SKM-1 (cell line): Measurements from ENCODE around the gene KLHDC2.
"Not testable (repeated sequence)": the region's sequence is repeated elsewhere in the genome, so short reads cannot be mapped to it uniquely, and the experiment has no call there.

Experiments used
- DNase-seq: peaks from one replicate; lab custom pipeline; 2025; ENCODE audit not compliant: unreplicated experiment; lab: John Stamatoyannopoulos, UW

KLHDC2 gene

GRCh38 chr14:49767571-49768300, at the start of gene KLHDC2:
KLHDC2 (plus strand) TSS chr14:49768153; CDS start chr14:49768469, 316 bp downstream.
- DNase-seq: peak; percentile 29

GRCh38 chr14:49720744-49721143, 47.2 kb upstream of the KLHDC2 start:
- no peak for DNase-seq

DNA sequence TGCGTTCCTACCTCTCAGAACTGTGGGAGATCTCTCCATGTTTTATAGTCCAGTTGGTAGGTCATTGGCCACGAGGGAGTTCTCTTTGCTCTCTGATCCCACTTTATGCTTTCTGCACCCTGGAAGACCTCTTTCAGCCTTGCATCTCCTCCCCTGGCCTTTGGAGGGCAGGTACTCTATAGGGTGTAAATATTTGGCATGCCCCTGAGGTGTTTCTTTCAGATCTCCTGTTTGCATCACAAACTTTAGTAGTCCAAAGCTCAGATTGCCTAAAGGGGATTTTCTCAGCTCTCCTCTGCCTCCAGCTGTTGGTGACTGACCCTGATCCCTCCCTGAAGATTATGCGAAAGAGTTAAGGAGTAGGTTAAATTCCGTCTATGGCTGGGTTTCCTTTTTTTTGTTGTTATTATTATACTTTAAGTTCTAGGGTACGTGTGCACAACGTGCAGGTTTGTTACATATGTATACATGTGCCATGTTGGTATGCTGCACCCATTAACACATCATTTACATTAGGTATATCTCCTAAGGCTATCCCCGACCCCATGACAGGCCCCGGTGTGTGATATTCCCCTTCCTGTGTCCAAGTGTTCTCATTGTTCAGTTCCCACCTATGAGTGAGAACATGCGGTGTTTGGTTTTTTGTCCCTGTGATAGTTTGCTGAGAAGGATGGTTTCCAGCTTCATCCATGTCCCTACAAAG, 46.1 kb upstream of the KLHDC2 start:
- not testable (repeated sequence) for DNase-seq

DNA sequence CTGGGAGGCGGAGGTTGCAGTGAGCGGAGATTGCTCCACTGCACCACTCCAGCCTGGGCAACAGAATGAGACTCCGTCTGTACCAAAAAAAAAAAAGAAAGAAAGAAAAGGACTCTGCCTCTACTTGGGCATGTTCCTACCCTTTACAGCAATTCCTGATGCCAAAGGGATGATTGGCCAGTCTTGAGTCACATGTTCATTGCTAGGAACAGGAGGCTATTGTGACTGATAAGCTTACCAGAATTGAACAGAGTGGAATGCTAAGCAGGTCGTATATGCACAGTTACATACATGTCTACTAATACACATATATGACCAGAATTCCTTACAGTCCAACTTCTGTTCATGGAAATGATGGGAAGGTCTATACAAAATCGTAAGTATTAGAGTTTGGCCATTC, 40.8 kb upstream of the KLHDC2 start:
- DNase-seq: no peak

DNA sequence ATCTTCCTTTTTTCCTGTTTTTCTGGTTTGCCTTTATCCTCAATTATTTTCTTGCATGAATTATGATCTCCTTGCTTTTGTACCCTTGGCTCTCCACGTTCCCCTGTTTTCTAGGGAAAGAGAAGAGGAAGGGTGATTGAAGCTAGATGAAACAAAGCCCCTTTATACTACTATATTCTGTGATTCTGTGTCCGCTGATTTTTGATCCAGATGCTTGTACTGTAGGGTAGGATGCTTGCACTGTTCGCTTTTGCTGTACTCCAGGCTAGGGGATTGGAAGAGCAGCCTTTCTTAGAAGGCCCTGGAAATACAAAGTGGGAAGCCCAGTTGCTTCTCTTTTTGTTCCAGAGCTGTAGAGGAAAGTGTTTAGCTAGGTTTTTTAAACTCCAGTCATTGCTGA, 35.1 kb upstream of the KLHDC2 start:
- DNase-seq: no peak

- DNase-seq: no peak
Observed at GRCh38 chr14:49733836-49734235, 34.1 kb upstream of the KLHDC2 start.

GRCh38 chr14:49735669-49736068, 32.3 kb upstream of the KLHDC2 start:
- DNase-seq: not testable (repeated sequence)

GRCh38 chr14:49745191-49745590, 22.8 kb upstream of the KLHDC2 start:
- DNase-seq: no peak

DNA sequence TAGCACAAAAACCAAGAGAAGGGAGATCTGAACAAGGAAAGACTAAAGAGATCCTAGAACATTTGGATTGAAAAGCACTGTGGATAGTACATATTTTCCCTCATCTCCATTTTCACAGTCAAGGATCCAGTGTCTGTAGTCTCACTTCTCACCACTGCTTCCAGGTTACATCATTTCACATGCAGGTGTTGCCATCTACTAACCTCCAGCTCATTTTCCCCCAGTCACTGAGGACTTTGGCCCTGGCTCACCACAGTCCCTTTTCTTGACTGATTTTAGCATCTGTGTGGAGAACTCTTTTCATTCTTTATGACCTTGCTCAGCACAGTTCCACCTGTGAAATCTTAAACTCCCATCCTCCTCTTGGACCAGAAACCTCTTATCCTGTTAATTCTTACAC, 21.5 kb upstream of the KLHDC2 start:
- not testable (repeated sequence) for DNase-seq

DNA sequence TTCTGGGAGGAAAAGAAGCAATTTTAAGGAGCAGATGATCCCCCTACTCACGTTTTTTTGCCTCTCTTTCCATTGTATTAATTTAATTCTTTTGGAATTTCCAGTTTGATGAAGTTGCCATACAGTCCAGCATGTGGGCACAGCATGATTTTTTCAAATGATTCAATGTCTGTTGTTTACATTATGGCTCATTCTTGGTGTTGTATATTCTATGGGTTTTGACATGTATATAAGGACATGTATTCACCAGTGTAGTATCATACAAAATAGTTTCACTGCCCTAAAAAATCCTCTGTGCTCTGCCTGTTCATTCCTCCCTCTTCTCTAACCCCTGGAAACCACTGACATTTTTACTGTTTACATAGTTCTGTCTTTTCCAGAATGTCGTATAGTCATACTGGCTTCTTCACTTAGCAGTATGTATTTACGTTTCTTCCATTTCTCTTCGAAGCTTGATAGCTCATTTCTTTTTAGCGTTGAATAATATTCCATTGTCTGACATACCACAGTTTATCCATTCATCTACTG, 13.3 kb upstream of the KLHDC2 start:
- no peak for DNase-seq

- no peak for DNase-seq
Observed at GRCh38 chr14:49755378-49755777, 12.6 kb upstream of the KLHDC2 start.

DNA sequence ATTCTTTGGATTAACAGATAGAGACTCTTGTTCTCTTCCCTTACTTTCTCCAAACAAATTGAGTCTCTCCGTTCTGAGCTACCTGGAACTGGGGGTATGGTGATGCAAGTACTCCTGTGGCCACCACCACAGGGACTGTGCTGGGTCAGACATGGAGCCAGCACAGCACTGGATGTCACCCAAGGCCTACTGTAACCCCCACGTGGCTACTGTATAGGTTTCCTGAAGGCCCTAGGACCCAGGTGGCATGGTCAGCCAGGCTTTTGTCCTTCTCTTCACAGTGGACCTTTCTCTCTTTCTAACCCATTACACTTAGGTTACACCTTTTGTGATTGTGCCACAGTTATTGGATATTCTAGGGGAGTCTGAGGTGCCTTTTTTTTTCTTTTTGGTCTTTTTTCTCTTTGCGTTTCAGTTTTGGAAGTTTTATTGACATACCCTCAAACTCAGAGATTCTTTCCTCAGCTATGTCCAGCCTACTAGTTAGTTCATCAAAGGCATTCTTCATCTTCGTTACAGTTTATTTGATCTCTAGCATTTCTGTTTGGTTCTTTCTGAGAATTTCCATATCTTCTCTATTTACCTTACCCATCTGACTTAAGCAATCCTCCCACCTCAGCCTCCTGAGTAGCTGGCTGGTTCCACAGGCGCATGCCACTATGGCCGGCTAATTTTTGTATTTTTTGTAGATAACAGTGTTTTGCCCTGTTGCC, 6.0 kb upstream of the KLHDC2 start:
- no peak for DNase-seq

DNA sequence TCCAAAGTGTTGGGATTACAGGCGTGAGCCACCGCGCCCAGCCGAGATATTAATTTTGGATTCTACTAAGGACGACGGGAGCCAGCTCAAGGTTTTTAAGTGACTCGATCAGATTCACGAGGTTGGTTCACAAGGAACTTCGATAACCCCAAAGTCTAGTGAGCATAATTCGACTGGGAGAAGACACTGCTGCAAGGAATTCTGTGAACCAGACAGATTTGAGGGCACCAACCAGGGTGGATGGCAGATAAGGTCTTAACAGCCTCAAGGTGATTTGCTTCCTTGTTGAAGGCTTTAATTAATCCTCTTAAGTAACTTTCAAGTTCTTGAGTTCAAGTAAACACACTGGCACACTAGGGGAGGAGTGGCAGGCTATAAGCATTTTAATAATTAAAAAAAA, 1.1 kb upstream of the KLHDC2 start:
- no peak for DNase-seq

GRCh38 chr14:49767270-49767570, 733 bp upstream of the KLHDC2 start:
- DNase-seq: no peak

GRCh38 chr14:49768301-49769121, 558 bp downstream of the KLHDC2 start:
- no peak for DNase-seq

DNA sequence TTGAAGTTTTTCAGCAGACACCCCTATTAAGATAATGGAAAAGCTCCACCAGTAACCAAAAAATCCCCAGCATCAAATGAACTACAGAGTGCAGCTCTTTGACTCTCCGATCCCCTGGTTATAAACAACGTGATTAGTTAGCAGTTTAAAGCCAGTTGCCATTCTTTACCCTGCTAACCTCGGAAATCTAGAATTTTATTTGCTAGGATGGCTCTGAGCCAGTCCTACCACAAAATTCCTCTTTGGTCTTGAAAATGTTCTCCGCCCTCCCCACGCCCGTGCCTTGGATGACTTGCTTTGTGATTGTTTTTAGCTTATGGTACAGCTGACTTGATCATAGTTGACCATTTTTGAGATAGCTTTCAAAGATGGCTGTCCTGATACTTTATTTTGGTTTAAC, 1.2 kb downstream of the KLHDC2 start:
- DNase-seq: no peak

DNA sequence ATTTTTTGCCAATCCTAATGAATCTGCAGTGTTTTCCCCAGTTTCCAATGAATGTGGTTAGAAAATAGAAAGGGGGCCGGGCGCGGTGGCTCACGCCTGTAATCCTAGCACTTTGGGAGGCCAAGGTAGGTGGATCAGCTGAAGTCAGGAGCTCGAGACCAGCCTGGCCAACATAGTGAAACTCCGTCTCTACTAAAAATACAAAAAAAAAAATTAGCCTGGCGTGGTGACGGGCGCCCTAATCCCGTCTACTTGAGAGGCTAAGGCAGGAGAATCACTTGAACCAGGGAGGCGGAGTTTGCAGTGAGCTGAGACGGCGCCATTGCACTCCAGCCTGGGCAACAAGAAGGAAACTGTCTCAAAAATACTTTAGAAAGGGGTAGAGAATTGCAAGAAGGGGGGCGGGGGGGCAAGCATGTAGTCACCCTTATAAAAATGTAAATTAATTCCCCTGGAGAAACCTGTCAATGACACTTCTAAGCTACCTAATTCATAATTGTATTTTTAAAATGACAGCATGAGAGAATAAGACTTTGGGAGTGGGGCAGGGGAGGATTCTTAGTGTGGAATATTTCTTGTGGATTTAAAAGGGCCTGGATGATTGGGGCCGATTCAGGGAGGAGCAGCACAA, 1.7 kb downstream of the KLHDC2 start:
- DNase-seq: no peak

DNA sequence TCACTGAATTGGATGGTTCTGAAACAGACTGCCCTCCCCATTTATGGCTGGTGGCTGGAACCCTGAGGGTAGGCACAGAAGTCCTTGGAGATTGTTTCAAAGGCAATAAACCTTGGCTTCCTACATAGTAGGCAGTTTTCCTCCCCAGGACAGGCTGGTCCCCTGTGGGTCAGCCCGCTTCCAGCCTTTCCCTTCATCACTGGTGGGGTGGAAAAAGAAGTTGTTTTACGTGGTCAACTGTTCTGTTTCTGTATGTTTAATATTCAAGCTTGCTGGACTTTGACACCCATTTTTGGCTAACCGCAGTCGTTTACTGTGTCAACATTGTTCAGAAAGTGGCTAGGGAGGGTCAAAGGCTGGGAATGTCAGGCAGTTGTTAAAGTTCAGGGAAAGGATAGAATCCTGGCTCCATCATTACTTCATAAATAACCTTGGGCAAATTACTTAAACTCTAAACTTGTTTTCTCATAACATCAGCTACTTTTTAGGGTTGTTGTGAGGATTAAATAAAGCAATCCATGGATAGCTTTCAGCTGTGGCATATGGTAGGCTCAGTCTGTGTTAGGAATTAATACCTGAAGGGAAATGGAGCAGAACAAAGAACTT, 2.4 kb downstream of the KLHDC2 start:
- DNase-seq: no peak

DNA sequence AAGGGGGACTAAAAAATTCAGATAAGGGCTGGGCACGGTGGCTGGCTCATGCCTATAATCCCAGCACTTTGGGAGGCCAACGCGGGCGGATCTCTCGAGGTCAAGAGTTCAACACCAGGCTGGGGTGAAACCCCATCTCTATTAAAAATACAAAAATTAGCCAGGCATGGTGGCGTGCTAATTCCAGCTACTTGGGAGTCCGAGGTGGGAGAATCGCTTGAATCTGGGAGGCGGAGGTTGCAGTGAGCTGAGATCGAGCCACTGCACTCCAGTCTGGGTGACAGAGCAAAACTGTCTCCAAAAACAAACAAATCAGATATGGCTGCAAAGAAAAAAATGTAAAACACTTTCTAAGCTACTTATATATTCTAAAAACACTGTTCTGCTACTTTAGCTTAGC, 3.7 kb downstream of the KLHDC2 start:
- not testable (repeated sequence) for DNase-seq

DNA sequence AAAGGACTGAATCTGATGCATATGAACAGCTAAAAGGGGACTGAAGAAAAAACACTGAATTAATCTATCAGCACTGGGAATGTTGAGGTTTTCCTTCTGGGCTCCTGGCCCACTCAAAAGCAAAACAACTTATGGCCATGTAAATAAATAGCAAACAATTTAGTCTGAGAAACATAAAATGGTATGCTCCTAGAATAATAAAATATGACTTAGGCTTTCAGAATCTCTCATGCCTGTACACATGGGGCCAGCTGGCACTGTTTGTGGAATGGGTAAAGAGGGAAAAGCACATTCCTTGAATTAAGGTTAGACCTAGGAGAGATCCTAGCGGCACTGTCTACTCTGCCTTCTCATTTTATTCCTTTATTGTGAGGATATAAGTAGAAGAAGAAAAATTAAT, 6.2 kb downstream of the KLHDC2 start:
- no peak for DNase-seq
